Esophagus squamous epithelium (tissue), 5 donors: ENCODE results near the gene KAZN. TPM values are rescaled to one million over a fixed set of nuclear protein-coding genes. Genes with fewer than 3 reads are reported as not detected.

Source experiments
- DNase-seq: peaks from one replicate; lab custom pipeline; 2025; lab: John Stamatoyannopoulos, UW
- H3K27ac ChIP-seq, 4 donors: fragments of 200-600 bp; sonication (generic); one replicate each; pipeline ENCODE4 v1.5.1; 2016 to 2019; ENCODE audit warnings: mild to moderate bottlenecking in 1 of 4
- H3K27me3 ChIP-seq, 4 donors: fragments of 200-600 bp; sonication (generic); 1 replicate in 3 of 4; 2 replicates in 1 of 4; pipeline versions ENCODE4 v1.5.1 to v1.6.0; 2017 to 2021; ENCODE audit warnings: antibody characterized with exemption in 1 of 4
- H3K36me3 ChIP-seq, 3 donors: fragments of 200-600 bp; sonication (generic); one replicate each; pipeline ENCODE4 v1.5.1; 2016 to 2019
- H3K4me1 ChIP-seq, 3 donors: fragments of 200-600 bp; sonication (generic); one replicate each; pipeline ENCODE4 v1.5.1; 2017 to 2019
- H3K4me3 ChIP-seq, 4 donors: fragments of 200-600 bp; sonication (generic); 1 replicate in 3 of 4; 2 replicates in 1 of 4; pipeline ENCODE4 v1.5.1; 2016 to 2019; ENCODE audit warnings: mild to moderate bottlenecking in 2 of 4, moderate library complexity in 1 of 4
- H3K9me3 ChIP-seq, 3 donors: fragments of 200-600 bp; sonication (generic); one replicate each; pipeline ENCODE4 v1.5.1; 2016 to 2019
- CTCF ChIP-seq, 6 experiments: fragments of 450-650 bp in 4 of 6; fragments of 200-600 bp in 2 of 6; sonication (generic) in 2 of 6; IDR thresholded peaks; one replicate each; pipeline ENCODE4 v1.5.1; 2016 to 2019; ENCODE audit warnings: antibody characterized with exemption in 6 of 6, mild to moderate bottlenecking in 4 of 6, moderate library complexity in 4 of 6
- POLR2A ChIP-seq, 4 donors: fragments of 450-650 bp; IDR thresholded peaks; one replicate each; pipeline ENCODE4 v1.6.1; 2017; ENCODE audit warnings: antibody characterized with exemption in 4 of 4, mild to moderate bottlenecking in 4 of 4, moderate library complexity in 3 of 4
- WGBS, 2 donors: methylation state at CpG; one replicate each; pipeline ENCODE4 v1.1.5; 2018; 5-methylcytosine and 5-hydroxymethylcytosine counted together
- intact Hi-C: fragments of 100-400 bp; cut with DNase I; formaldehyde crosslinking; loops from one replicate; pipeline ENCODE4 v1.15.0; 2022
- total RNA-seq, 4 donors: library from RNA; depleted of rRNA; stranded (reverse); fragments of >200 nt; gene quantifications; one replicate each; pipeline ENCODE4 v1.1.0, GENCODE V29; 2016
- donor health status: DM: yes; HTN: yes; CAD: no.

KAZN gene
- total RNA-seq, 4 donors from 2014 or later = 25.0 to 54.5 (median 30.8) TPM

GRCh38 chr1:14841456-14841855 is 243.0 kb downstream of the KAZN start:
- H3K27ac ChIP-seq = no peak overlapping the region
- H3K27me3 ChIP-seq = no peaks in the 10 kb centered on the region
- H3K4me3 ChIP-seq = no peak overlapping the region
- intact Hi-C loops = no loop called here
- H3K4me1 ChIP-seq = peaks cover 0 to 47% (median 14%) of the 10 kb centered on the region in 3 donors
- TF ChIP-seq POLR2A (IDR thresholded peaks at IDR 0.05) = no peak
- no peak for TF ChIP-seq CTCF (IDR thresholded peaks at IDR 0.05)
- H3K36me3 ChIP-seq = no peaks in the 10 kb centered on the region
- no peak for DNase-seq
- 78 to 91% methylated on average over 2 of the region's 2 CpGs for WGBS, 2 donors
- H3K9me3 ChIP-seq = peaks cover 0 to 20% (median 13%) of the 10 kb centered on the region in 3 donors

DNA sequence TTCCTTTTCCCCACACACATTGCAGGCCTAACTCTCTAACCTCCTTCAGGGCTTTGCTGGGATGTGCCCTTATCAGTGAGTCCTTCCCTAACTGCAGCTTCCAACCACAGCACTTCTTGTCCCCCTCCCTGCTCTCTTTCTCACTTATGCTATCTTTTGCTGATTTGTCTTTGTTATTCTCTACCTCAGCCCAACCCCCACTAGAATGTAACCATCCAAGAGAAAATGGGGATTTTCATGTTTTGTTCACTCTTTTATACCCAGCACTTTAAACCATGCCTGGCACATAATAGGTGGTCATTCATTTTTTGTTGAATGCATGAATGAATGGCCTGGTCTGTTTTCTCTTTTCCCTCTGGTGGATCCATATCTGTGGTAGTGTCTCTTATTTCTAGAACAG is 243.5 kb downstream of the KAZN start:
- intact Hi-C loops = no loop called here

GRCh38 chr1:14842361-14842760 is 243.9 kb downstream of the KAZN start:
- peaks cover 0 to 20% (median 13%) of the 10 kb centered on the region in 3 donors for H3K9me3 ChIP-seq
- intact Hi-C loops = no loop called here
- no peaks in the 10 kb centered on the region for H3K36me3 ChIP-seq
- DNase-seq = no peak
- H3K4me3 ChIP-seq = no peak overlapping the region
- TF ChIP-seq POLR2A (IDR thresholded peaks at IDR 0.05) (no peak), CTCF (IDR thresholded peaks at IDR 0.05) (no peak)
- H3K27ac ChIP-seq = peak overlapping the region in 2 of 4 donors; percentile 3 to 77
- no peaks in the 10 kb centered on the region for H3K27me3 ChIP-seq
- WGBS, 2 donors = 63 to 69% methylated on average over 3 to 4 of the region's 4 CpGs
- H3K4me1 ChIP-seq = peaks cover 0 to 47% (median 14%) of the 10 kb centered on the region in 3 donors

More for the DNA sequence above, 243.5 kb downstream of the KAZN start:
- no peak overlapping the region for H3K4me3 ChIP-seq
- no peak for TF ChIP-seq CTCF (IDR thresholded peaks at IDR 0.05)
- TF ChIP-seq POLR2A (IDR thresholded peaks at IDR 0.05) = no peak
- no peaks in the 10 kb centered on the region for H3K36me3 ChIP-seq
- H3K4me1 ChIP-seq = peaks cover 0 to 47% (median 14%) of the 10 kb centered on the region in 3 donors
- DNase-seq = no peak
- H3K27ac ChIP-seq = peak overlapping the region in 2 of 4 donors; percentile 3 to 77
- peaks cover 0 to 20% (median 13%) of the 10 kb centered on the region in 3 donors for H3K9me3 ChIP-seq
- H3K27me3 ChIP-seq = no peaks in the 10 kb centered on the region

GRCh38 chr1:14842891-14843290 is 244.4 kb downstream of the KAZN start:
- H3K36me3 ChIP-seq = no peaks in the 10 kb centered on the region
- H3K4me3 ChIP-seq = no peak overlapping the region
- no peak for DNase-seq
- intact Hi-C loops = no loop called here
- no peak for TF ChIP-seq POLR2A (IDR thresholded peaks at IDR 0.05)
- no peak for TF ChIP-seq CTCF (IDR thresholded peaks at IDR 0.05)
- peak overlapping the region; percentile 24 to 77 (median 36) for H3K27ac ChIP-seq
- WGBS, 2 donors = 32 to 52% methylated on average over 2 of the region's 2 CpGs
- no peaks in the 10 kb centered on the region for H3K27me3 ChIP-seq
- H3K9me3 ChIP-seq = peaks cover 0 to 20% (median 13%) of the 10 kb centered on the region in 3 donors
- peaks cover 0 to 45% (median 14%) of the 10 kb centered on the region in 3 donors for H3K4me1 ChIP-seq

DNA sequence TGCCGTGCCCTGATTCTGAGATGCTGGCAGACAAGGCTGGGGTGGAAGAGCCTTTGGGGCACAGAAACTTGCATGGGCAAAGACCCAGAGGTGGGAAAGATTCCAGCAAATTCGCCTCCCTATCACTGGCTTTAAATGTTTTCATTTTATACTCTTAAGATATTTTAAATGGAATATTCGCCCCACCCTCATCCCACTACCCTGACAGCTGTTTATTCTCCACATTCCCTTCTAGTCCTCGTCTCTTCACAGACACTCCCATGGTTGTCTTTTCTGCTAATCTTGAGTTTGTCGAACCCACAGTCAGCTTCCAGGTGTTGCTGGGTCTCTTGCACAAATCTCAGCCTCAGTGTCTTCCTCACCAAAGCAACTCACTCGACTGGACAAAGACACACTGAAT is 245.0 kb downstream of the KAZN start:
- intact Hi-C loops = no loop called here
- H3K27ac ChIP-seq = peak overlapping the region; percentile 24 to 77 (median 36)
- WGBS, 2 donors = 25 to 36% methylated on average over 6 of the region's 6 CpGs

More for the DNA sequence above, 245.0 kb downstream of the KAZN start:
- Histone ChIP-seq H3K4me3 (no peak overlapping the region), H3K27me3 (no peaks in the 10 kb centered on the region), H3K4me1 (peaks cover 0 to 38% (median 14%) of the 10 kb centered on the region in 3 donors), H3K36me3 (no peaks in the 10 kb centered on the region), H3K9me3 (peaks cover 0 to 20% (median 13%) of the 10 kb centered on the region in 3 donors)
- TF ChIP-seq CTCF (IDR thresholded peaks at IDR 0.05) (no peak), POLR2A (IDR thresholded peaks at IDR 0.05) (no peak)
- DNase-seq = no peak
